H1 (cell line): Measurements from ENCODE around the gene RPA3. TPM values are rescaled to one million over a fixed set of nuclear protein-coding genes. Genes with fewer than 3 reads are reported as not detected.

ENCODE experiments used
- CTCF ChIA-PET: fragments of 300-600 bp; sonication (Branson Sonifier 250); formaldehyde crosslinking; loops from one replicate; lab custom pipeline; 2021; ENCODE audit not compliant: partially characterized antibody; lab: Charles Lee
- POLR2A ChIA-PET: fragments of 300-600 bp; sonication (Branson Sonifier 250); formaldehyde crosslinking; loops from one replicate; lab custom pipeline; 2021; ENCODE audit warnings: inconsistent platforms; ENCODE audit not compliant: partially characterized antibody; lab: Charles Lee
- DNase-seq, 2 experiments: peaks; one replicate each; pipeline versions ENCODE4 v3.0.0 to v3.0.0-alpha.2; 2010 to 2022; ENCODE audit warnings: low spot score in 2 of 2, low read depth in 1 of 2, mixed read lengths in 1 of 2
- FAIRE-seq: peaks from 2 replicates; lab custom pipeline; 2011; peaks lifted over from hg19 to GRCh38; lab: Jason Lieb, UNC
- H2AFZ ChIP-seq: 2 replicates; pipeline ENCODE4 v1.8.1; 2012; ENCODE audit warnings: low read length, inconsistent platforms
- H2AK5ac ChIP-seq: 2 replicates; pipeline ENCODE4 v1.6.1; 2013; ENCODE audit warnings: low read depth, low read length
- H2BK120ac ChIP-seq: replicated peaks from 2 replicates; pipeline ENCODE3; 2013; ENCODE audit warnings: low read depth, low read length, inconsistent platforms
- H2BK12ac ChIP-seq: 2 replicates; pipeline ENCODE4 v1.6.1; 2013; ENCODE audit warnings: low read depth, low read length
- H2BK15ac ChIP-seq: 2 replicates; pipeline ENCODE4 v1.6.1; 2013; ENCODE audit warnings: low read length
- H2BK20ac ChIP-seq: 2 replicates; pipeline ENCODE4 v1.6.1; 2013; ENCODE audit warnings: low read length
- H2BK5ac ChIP-seq: 2 replicates; pipeline ENCODE4 v1.6.1; 2013; ENCODE audit warnings: low read depth, low read length
- H3K14ac ChIP-seq: 2 replicates; pipeline ENCODE4 v1.6.1; 2013; ENCODE audit warnings: inconsistent platforms; ENCODE audit not compliant: insufficient read length
- H3K18ac ChIP-seq: 2 replicates; pipeline ENCODE4 v1.6.1; 2013; ENCODE audit warnings: low read length; ENCODE audit errors: extremely low read depth
- H3K23ac ChIP-seq: 2 replicates; pipeline ENCODE4 v1.6.1; 2013; ENCODE audit warnings: inconsistent platforms; ENCODE audit not compliant: insufficient read length
- H3K23me2 ChIP-seq: 2 replicates; pipeline ENCODE4 v1.6.1; 2013; ENCODE audit warnings: low read depth, low read length
- H3K27ac ChIP-seq: 2 replicates; pipeline ENCODE4 v1.6.1; 2011; ENCODE audit warnings: low read depth, low read length, inconsistent platforms
- H3K27me3 ChIP-seq, 4 experiments: replicated peaks in 1 of 4; 1 replicate in 1 of 4; 2 replicates in 3 of 4; pipeline versions ENCODE4 v1.6.1 to v1.8.1; 2011 to 2013; ENCODE audit warnings: low read length in 3 of 4, mild to moderate bottlenecking in 3 of 4, inconsistent platforms in 2 of 4, mixed read lengths in 2 of 4, moderate library complexity in 1 of 4; ENCODE audit not compliant: control insufficient read depth in 3 of 4, insufficient read depth in 3 of 4; ENCODE audit errors: extremely low read depth in 1 of 4
- H3K36me3 ChIP-seq, 4 experiments: 2 replicates each; pipeline versions ENCODE4 v1.6.1 to v1.8.1; 2011 to 2013; ENCODE audit warnings: mild to moderate bottlenecking in 4 of 4, low read length in 3 of 4, moderate library complexity in 2 of 4, control low read depth in 1 of 4, inconsistent platforms in 1 of 4; ENCODE audit not compliant: insufficient read depth in 4 of 4, control insufficient read depth in 2 of 4
- H3K4ac ChIP-seq: replicated peaks from 2 replicates; pipeline ENCODE3; 2013; ENCODE audit warnings: low read length, low read depth, mixed read lengths, inconsistent platforms; ENCODE audit not compliant: insufficient read length
- H3K4me1 ChIP-seq, 4 experiments: replicated peaks in 1 of 4; 1 replicate in 1 of 4; 2 replicates in 3 of 4; pipeline versions ENCODE4 v1.6.1 to v1.8.1; 2011 to 2013; ENCODE audit warnings: low read length in 3 of 4, inconsistent platforms in 2 of 4, mixed read lengths in 1 of 4; ENCODE audit not compliant: insufficient read depth in 4 of 4, control insufficient read depth in 3 of 4
- H3K4me2 ChIP-seq, 2 experiments: 2 replicates each; pipeline versions ENCODE4 v1.6.1 to v1.8.1; 2011 to 2013; ENCODE audit warnings: low read depth in 2 of 2, low read length in 2 of 2, control low read depth in 1 of 2, inconsistent platforms in 1 of 2, mild to moderate bottlenecking in 1 of 2; ENCODE audit not compliant: insufficient read depth in 1 of 2
- H3K4me3 ChIP-seq, 4 experiments: fragments of 200-600, 300-600 bp in 1 of 4; sonication (generic), shearing (Covaris generic), sonication (Bioruptor Twin) in 1 of 4; 2 replicates each; pipeline versions ENCODE4 v1.5.1 to v1.8.1; 2011 to 2016; ENCODE audit warnings: low read length in 4 of 4, low read depth in 3 of 4, control low read depth in 2 of 4, inconsistent platforms in 2 of 4, mild to moderate bottlenecking in 2 of 4, mixed read lengths in 1 of 4, moderate library complexity in 1 of 4; ENCODE audit not compliant: insufficient read depth in 2 of 4; ENCODE audit errors: extremely low read depth in 1 of 4
- H3K56ac ChIP-seq: replicated peaks from 2 replicates; pipeline ENCODE3; 2013; ENCODE audit warnings: low read depth, mild to moderate bottlenecking, mixed read lengths, low read length, inconsistent platforms; ENCODE audit not compliant: insufficient read length
- H3K79me1 ChIP-seq: 2 replicates; pipeline ENCODE4 v1.6.1; 2013; ENCODE audit warnings: low read depth, low read length, control low read depth
- H3K79me2 ChIP-seq, 2 experiments: 2 replicates each; pipeline versions ENCODE4 v1.6.1 to v1.8.1; 2012 to 2013; ENCODE audit warnings: low read length in 2 of 2, mild to moderate bottlenecking in 2 of 2, inconsistent platforms in 1 of 2; ENCODE audit not compliant: insufficient read depth in 2 of 2, control insufficient read depth in 1 of 2
- H3K9ac ChIP-seq, 4 experiments: replicated peaks in 1 of 4; 1 replicate in 1 of 4; 2 replicates in 3 of 4; pipeline versions ENCODE4 v1.6.1 to v1.8.1; 2011 to 2013; ENCODE audit warnings: low read depth in 3 of 4, low read length in 3 of 4, control low read depth in 2 of 4, mild to moderate bottlenecking in 2 of 4, moderate library complexity in 2 of 4, inconsistent platforms in 1 of 4; ENCODE audit errors: extremely low read depth in 1 of 4
- H3K9me3 ChIP-seq, 2 experiments: 2 replicates each; pipeline versions ENCODE4 v1.6.1 to v1.8.1; 2012 to 2013; ENCODE audit warnings: mild to moderate bottlenecking in 2 of 2, moderate library complexity in 2 of 2, control low read depth in 1 of 2, inconsistent platforms in 1 of 2, low read depth in 1 of 2, low read length in 1 of 2, mixed read lengths in 1 of 2; ENCODE audit not compliant: insufficient read depth in 2 of 2
- H4K20me1 ChIP-seq, 2 experiments: replicated peaks in 1 of 2; 2 replicates each; pipeline versions ENCODE3 to v1.8.1; 2011 to 2013; ENCODE audit warnings: inconsistent platforms in 2 of 2, low read length in 2 of 2, mild to moderate bottlenecking in 1 of 2; ENCODE audit not compliant: insufficient read depth in 2 of 2, control insufficient read depth in 1 of 2
- H4K5ac ChIP-seq: 2 replicates; pipeline ENCODE4 v1.6.1; 2013; ENCODE audit warnings: low read length, low read depth, mixed read lengths, inconsistent platforms; ENCODE audit not compliant: insufficient read length
- H4K8ac ChIP-seq: 2 replicates; pipeline ENCODE4 v1.8.0; 2013; ENCODE audit warnings: mild to moderate bottlenecking, moderate library complexity, low read length, inconsistent platforms; ENCODE audit not compliant: insufficient read depth; ENCODE audit errors: extremely low read depth
- H4K91ac ChIP-seq: replicated peaks from 2 replicates; pipeline ENCODE3; 2013; ENCODE audit warnings: low read length, mixed read lengths, inconsistent platforms; ENCODE audit not compliant: insufficient read length
- ASH2L ChIP-seq: fragments of 200-600, 300-600 bp; sonication (generic); IDR thresholded peaks from one replicate; pipeline ENCODE4 v1.7.1; 2017; ENCODE audit warnings: low read length
- CHD1 ChIP-seq: IDR thresholded peaks from 2 replicates; pipeline ENCODE4 v1.6.1; 2012; ENCODE audit warnings: low read depth, low read length, improper control_type of control experiment
- CTBP2 ChIP-seq: IDR thresholded peaks from 2 replicates; pipeline ENCODE4 v1.7.0; 2011; ENCODE audit warnings: borderline replicate concordance, mild to moderate bottlenecking, moderate library complexity, mixed read lengths, low read length; ENCODE audit not compliant: insufficient read depth, insufficient read length
- GABPA ChIP-seq: IDR thresholded peaks from 2 replicates; pipeline ENCODE4 v1.6.1; 2011; ENCODE audit warnings: mild to moderate bottlenecking, low read length, moderate library complexity, borderline replicate concordance; ENCODE audit not compliant: insufficient read depth
- HDAC2 ChIP-seq, 2 experiments: fragments of 300-600 bp in 1 of 2; sonication (generic) in 1 of 2; IDR thresholded peaks; 2 replicates each; pipeline ENCODE4 v1.6.1; 2011 to 2012; ENCODE audit warnings: low read depth in 2 of 2, low read length in 2 of 2, mild to moderate bottlenecking in 2 of 2, moderate library complexity in 2 of 2, borderline replicate concordance in 1 of 2, inconsistent platforms in 1 of 2
- JUND ChIP-seq: IDR thresholded peaks from 2 replicates; pipeline ENCODE4 v1.6.1; 2011; ENCODE audit warnings: mild to moderate bottlenecking, improper control_type of control experiment, low read length
- KDM1A ChIP-seq: fragments of 200-600, 300-600 bp; sonication (generic); IDR thresholded peaks from 2 replicates; pipeline ENCODE4 v1.7.1; 2016; ENCODE audit warnings: mild to moderate bottlenecking, low read length, borderline replicate concordance
- NANOG ChIP-seq: IDR thresholded peaks from 2 replicates; pipeline ENCODE4 v1.6.1; 2011; ENCODE audit warnings: low read length, low read depth, mild to moderate bottlenecking, inconsistent platforms; ENCODE audit not compliant: insufficient read depth, poor library complexity, severe bottlenecking
- RNF2 ChIP-seq: fragments of 200-900, 300-1000 bp; sonication (generic); IDR thresholded peaks from 2 replicates; pipeline ENCODE4 v1.7.1; 2016; ENCODE audit warnings: borderline replicate concordance, low read depth, mild to moderate bottlenecking, antibody characterized with exemption, low read length; ENCODE audit not compliant: poor library complexity, severe bottlenecking; ENCODE audit errors: missing control alignments
- SP4 ChIP-seq: IDR thresholded peaks from 2 replicates; pipeline ENCODE4 v1.6.1; 2012; ENCODE audit warnings: low read length, inconsistent platforms
- TAF7 ChIP-seq: optimal IDR thresholded peaks from 2 replicates; pipeline ENCODE3; 2011; ENCODE audit warnings: low read depth, mild to moderate bottlenecking, inconsistent platforms, low read length, moderate library complexity, borderline replicate concordance
- TBP ChIP-seq: IDR thresholded peaks from 2 replicates; pipeline ENCODE4 v1.6.1; 2011; ENCODE audit warnings: low read depth, low read length, improper control_type of control experiment
- TEAD4 ChIP-seq: IDR thresholded peaks from 2 replicates; pipeline ENCODE4 v1.6.1; 2012; ENCODE audit warnings: low read depth, low read length, inconsistent platforms, mixed read lengths
- WGBS, 2 experiments: shearing (Covaris generic) in 1 of 2; methylation state at CpG; one replicate each; pipeline versions ENCODE4 v1.1.6 to v1.1.7; 2013 to 2015; ENCODE audit warnings: low lambda C conversion rate in 2 of 2, mixed read lengths in 2 of 2, inconsistent platforms in 1 of 2, low coverage in 1 of 2, missing lambda C conversion rate in 1 of 2; ENCODE audit not compliant: insufficient replicate concordance in 2 of 2, insufficient coverage in 1 of 2, insufficient read length in 1 of 2; ENCODE audit errors: extremely low coverage in 1 of 2, missing lambda C conversion rate in 1 of 2; 5-methylcytosine and 5-hydroxymethylcytosine counted together
- polyA plus RNA-seq, 7 experiments: library from polyadenylated mRNA; depleted of rRNA in 3 of 7; stranded (reverse) in 5 of 7; unstranded in 2 of 7; fragments of >200 nt in 5 of 7; fragments of 200-250 nt in 2 of 7; gene quantifications; 1 replicate in 5 of 7; 2 replicates in 1 of 7; 4 replicates in 1 of 7; pipeline versions ENCODE4 v1.2.1 to v1.2.3, GENCODE V29; 2011 to 2013; ENCODE audit warnings: missing spikeins in 2 of 7, mixed read lengths in 2 of 7
- total RNA-seq: library from RNA; stranded (reverse); fragmentation: NEBNext Ultra II Directional; extraction: Animal tissue kit (Norgen Biotek cat#: 25700); gene quantifications from 2 replicates; pipeline ENCODE4 v1.2.1, GENCODE V29; 2021

Gene RPA3
- total and polyA plus RNA-seq, 2 of the 8 experiments (the other 6 are each of a cell fraction or from before 2014, with no cell fraction given) = 60.2 to 105 TPM

DNA sequence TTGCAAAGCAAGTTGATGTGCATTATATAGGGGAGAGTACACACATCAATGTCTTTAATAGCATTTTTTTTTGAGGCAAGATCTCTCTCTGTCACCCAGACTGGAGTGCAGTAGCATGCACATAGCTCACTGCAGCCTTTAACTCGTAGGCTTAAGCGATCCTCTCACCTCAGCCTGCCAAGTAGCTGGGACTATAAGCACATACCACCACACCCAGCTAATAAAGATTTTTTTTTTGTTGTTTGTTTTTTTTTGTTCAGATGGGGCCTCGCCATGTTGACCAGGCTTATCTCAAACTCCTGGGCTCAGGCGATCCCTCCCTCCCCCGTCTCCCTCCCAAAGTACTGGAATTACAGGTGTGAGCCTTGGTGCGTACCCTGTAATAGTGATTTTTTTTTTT is 76.3 kb downstream of the RPA3 start:
- no peak for FAIRE-seq
- no peak overlapping the region for H3K18ac ChIP-seq
- H2BK20ac ChIP-seq = no peak overlapping the region
- no peak overlapping the region for H4K8ac ChIP-seq
- H2BK15ac ChIP-seq = no peak overlapping the region
- H4K20me1 ChIP-seq = no peaks in the 10 kb centered on the region
- peak overlapping the region; percentile 88 to 92; a peak in 3 of 4 replicates for H3K4me2 ChIP-seq
- H3K23me2 ChIP-seq = peaks cover 6% of the 10 kb centered on the region; the same call in 1 of the 2 replicates
- WGBS, 2 experiments = 80% methylated on average over 6 of the region's 6 CpGs; no CpG with 5 or more reads in 1 of the 2 experiments
- H3K4me1 ChIP-seq = peaks cover 0 to 5% (median 3%) of the 10 kb centered on the region in 4 experiments; a peak in 3 of 7 replicates
- no peak overlapping the region for H2BK12ac ChIP-seq
- POLR2A ChIA-PET = interaction anchor here (0.9 to 1.0 kb wide), 2 partner anchors 10 to 27 kb away, joined by 4 to 7 read pairs; no protein-coding TSS in a partner anchor
- no peaks in the 10 kb centered on the region for H3K27me3 ChIP-seq
- H3K9me3 ChIP-seq = no peaks in the 10 kb centered on the region
- H2AFZ ChIP-seq = no peak overlapping the region
- no peak overlapping the region for H3K23ac ChIP-seq
- H2BK120ac ChIP-seq = no peak overlapping the region
- H2BK5ac ChIP-seq = no peak overlapping the region
- peaks cover 3% of the 10 kb centered on the region for H3K79me1 ChIP-seq
- H3K4ac ChIP-seq = no peak overlapping the region
- peak overlapping the region in 1 of 4 experiments; percentile 86; a peak in 2 of 8 replicates for H3K4me3 ChIP-seq
- H4K5ac ChIP-seq = no peak overlapping the region
- CTCF ChIA-PET = interaction anchor here (0.6 to 4.3 kb wide), 11 partner anchors 8 to 634 kb away, joined by 3 to 12 read pairs (median 4); no protein-coding TSS in a partner anchor
- H4K91ac ChIP-seq = no peak overlapping the region
- DNase-seq = no peak
- peaks cover 0 to 37% of the 10 kb centered on the region in 2 experiments; a peak in 2 of 4 replicates for H3K79me2 ChIP-seq
- no peak overlapping the region for H3K14ac ChIP-seq
- peaks cover 0 to 8% (median 0%) of the 10 kb centered on the region in 4 experiments; a peak in 2 of 8 replicates for H3K36me3 ChIP-seq
- H3K27ac ChIP-seq = no peak overlapping the region
- no peak overlapping the region for H2AK5ac ChIP-seq
- H3K9ac ChIP-seq = no peak overlapping the region; a peak in 1 of 7 replicates
- no peak overlapping the region for H3K56ac ChIP-seq
- TF ChIP-seq GABPA (no peak), HDAC2 (IDR thresholded peaks at IDR 0.05; ENCODE audit: borderline replicate concordance in 1 of 2, low read depth in 2 of 2, low read length in 2 of 2) (no peak), ASH2L (no peak), CTBP2 (no peak), SP4 (no peak), TBP (no peak), TEAD4 (no peak), NANOG (no peak), CHD1 (no peak), RNF2 (no peak), TAF7 (no peak), KDM1A (no peak), JUND (no peak)
